H1 (cell line): ENCODE results near the gene NRXN3. TPM values are rescaled to one million over a fixed set of nuclear protein-coding genes. Genes with fewer than 3 reads are reported as not detected.

Source experiments
- CTCF ChIA-PET: fragments of 300-600 bp; sonication (Branson Sonifier 250); formaldehyde crosslinking; loops from one replicate; lab custom pipeline; 2021; ENCODE audit not compliant: partially characterized antibody; lab: Charles Lee
- POLR2A ChIA-PET: fragments of 300-600 bp; sonication (Branson Sonifier 250); formaldehyde crosslinking; loops from one replicate; lab custom pipeline; 2021; ENCODE audit warnings: inconsistent platforms; ENCODE audit not compliant: partially characterized antibody; lab: Charles Lee
- DNase-seq, 2 experiments: peaks; one replicate each; pipeline versions ENCODE4 v3.0.0 to v3.0.0-alpha.2; 2010 to 2022; ENCODE audit warnings: low spot score in 2 of 2, low read depth in 1 of 2, mixed read lengths in 1 of 2
- FAIRE-seq: peaks from 2 replicates; lab custom pipeline; 2011; peaks lifted over from hg19 to GRCh38; lab: Jason Lieb, UNC
- H2AFZ ChIP-seq: 2 replicates; pipeline ENCODE4 v1.8.1; 2012; ENCODE audit warnings: low read length, inconsistent platforms
- H2AK5ac ChIP-seq: 2 replicates; pipeline ENCODE4 v1.6.1; 2013; ENCODE audit warnings: low read depth, low read length
- H2BK120ac ChIP-seq: replicated peaks from 2 replicates; pipeline ENCODE3; 2013; ENCODE audit warnings: low read depth, low read length, inconsistent platforms
- H2BK12ac ChIP-seq: 2 replicates; pipeline ENCODE4 v1.6.1; 2013; ENCODE audit warnings: low read depth, low read length
- H2BK15ac ChIP-seq: 2 replicates; pipeline ENCODE4 v1.6.1; 2013; ENCODE audit warnings: low read length
- H2BK20ac ChIP-seq: 2 replicates; pipeline ENCODE4 v1.6.1; 2013; ENCODE audit warnings: low read length
- H2BK5ac ChIP-seq: 2 replicates; pipeline ENCODE4 v1.6.1; 2013; ENCODE audit warnings: low read depth, low read length
- H3K14ac ChIP-seq: 2 replicates; pipeline ENCODE4 v1.6.1; 2013; ENCODE audit warnings: inconsistent platforms; ENCODE audit not compliant: insufficient read length
- H3K18ac ChIP-seq: 2 replicates; pipeline ENCODE4 v1.6.1; 2013; ENCODE audit warnings: low read length; ENCODE audit errors: extremely low read depth
- H3K23ac ChIP-seq: 2 replicates; pipeline ENCODE4 v1.6.1; 2013; ENCODE audit warnings: inconsistent platforms; ENCODE audit not compliant: insufficient read length
- H3K23me2 ChIP-seq: 2 replicates; pipeline ENCODE4 v1.6.1; 2013; ENCODE audit warnings: low read depth, low read length
- H3K27ac ChIP-seq: 2 replicates; pipeline ENCODE4 v1.6.1; 2011; ENCODE audit warnings: low read depth, low read length, inconsistent platforms
- H3K27me3 ChIP-seq, 4 experiments: replicated peaks in 1 of 4; 1 replicate in 1 of 4; 2 replicates in 3 of 4; pipeline versions ENCODE4 v1.6.1 to v1.8.1; 2011 to 2013; ENCODE audit warnings: low read length in 3 of 4, mild to moderate bottlenecking in 3 of 4, inconsistent platforms in 2 of 4, mixed read lengths in 2 of 4, moderate library complexity in 1 of 4; ENCODE audit not compliant: control insufficient read depth in 3 of 4, insufficient read depth in 3 of 4; ENCODE audit errors: extremely low read depth in 1 of 4
- H3K36me3 ChIP-seq, 4 experiments: 2 replicates each; pipeline versions ENCODE4 v1.6.1 to v1.8.1; 2011 to 2013; ENCODE audit warnings: mild to moderate bottlenecking in 4 of 4, low read length in 3 of 4, moderate library complexity in 2 of 4, control low read depth in 1 of 4, inconsistent platforms in 1 of 4; ENCODE audit not compliant: insufficient read depth in 4 of 4, control insufficient read depth in 2 of 4
- H3K4ac ChIP-seq: replicated peaks from 2 replicates; pipeline ENCODE3; 2013; ENCODE audit warnings: low read length, low read depth, mixed read lengths, inconsistent platforms; ENCODE audit not compliant: insufficient read length
- H3K4me1 ChIP-seq, 4 experiments: replicated peaks in 1 of 4; 1 replicate in 1 of 4; 2 replicates in 3 of 4; pipeline versions ENCODE4 v1.6.1 to v1.8.1; 2011 to 2013; ENCODE audit warnings: low read length in 3 of 4, inconsistent platforms in 2 of 4, mixed read lengths in 1 of 4; ENCODE audit not compliant: insufficient read depth in 4 of 4, control insufficient read depth in 3 of 4
- H3K4me2 ChIP-seq, 2 experiments: 2 replicates each; pipeline versions ENCODE4 v1.6.1 to v1.8.1; 2011 to 2013; ENCODE audit warnings: low read depth in 2 of 2, low read length in 2 of 2, control low read depth in 1 of 2, inconsistent platforms in 1 of 2, mild to moderate bottlenecking in 1 of 2; ENCODE audit not compliant: insufficient read depth in 1 of 2
- H3K4me3 ChIP-seq, 4 experiments: fragments of 200-600, 300-600 bp in 1 of 4; sonication (generic), shearing (Covaris generic), sonication (Bioruptor Twin) in 1 of 4; 2 replicates each; pipeline versions ENCODE4 v1.5.1 to v1.8.1; 2011 to 2016; ENCODE audit warnings: low read length in 4 of 4, low read depth in 3 of 4, control low read depth in 2 of 4, inconsistent platforms in 2 of 4, mild to moderate bottlenecking in 2 of 4, mixed read lengths in 1 of 4, moderate library complexity in 1 of 4; ENCODE audit not compliant: insufficient read depth in 2 of 4; ENCODE audit errors: extremely low read depth in 1 of 4
- H3K56ac ChIP-seq: replicated peaks from 2 replicates; pipeline ENCODE3; 2013; ENCODE audit warnings: low read depth, mild to moderate bottlenecking, mixed read lengths, low read length, inconsistent platforms; ENCODE audit not compliant: insufficient read length
- H3K79me1 ChIP-seq: 2 replicates; pipeline ENCODE4 v1.6.1; 2013; ENCODE audit warnings: low read depth, low read length, control low read depth
- H3K79me2 ChIP-seq, 2 experiments: 2 replicates each; pipeline versions ENCODE4 v1.6.1 to v1.8.1; 2012 to 2013; ENCODE audit warnings: low read length in 2 of 2, mild to moderate bottlenecking in 2 of 2, inconsistent platforms in 1 of 2; ENCODE audit not compliant: insufficient read depth in 2 of 2, control insufficient read depth in 1 of 2
- H3K9ac ChIP-seq, 4 experiments: replicated peaks in 1 of 4; 1 replicate in 1 of 4; 2 replicates in 3 of 4; pipeline versions ENCODE4 v1.6.1 to v1.8.1; 2011 to 2013; ENCODE audit warnings: low read depth in 3 of 4, low read length in 3 of 4, control low read depth in 2 of 4, mild to moderate bottlenecking in 2 of 4, moderate library complexity in 2 of 4, inconsistent platforms in 1 of 4; ENCODE audit errors: extremely low read depth in 1 of 4
- H3K9me3 ChIP-seq, 2 experiments: 2 replicates each; pipeline versions ENCODE4 v1.6.1 to v1.8.1; 2012 to 2013; ENCODE audit warnings: mild to moderate bottlenecking in 2 of 2, moderate library complexity in 2 of 2, control low read depth in 1 of 2, inconsistent platforms in 1 of 2, low read depth in 1 of 2, low read length in 1 of 2, mixed read lengths in 1 of 2; ENCODE audit not compliant: insufficient read depth in 2 of 2
- H4K20me1 ChIP-seq, 2 experiments: replicated peaks in 1 of 2; 2 replicates each; pipeline versions ENCODE3 to v1.8.1; 2011 to 2013; ENCODE audit warnings: inconsistent platforms in 2 of 2, low read length in 2 of 2, mild to moderate bottlenecking in 1 of 2; ENCODE audit not compliant: insufficient read depth in 2 of 2, control insufficient read depth in 1 of 2
- H4K5ac ChIP-seq: 2 replicates; pipeline ENCODE4 v1.6.1; 2013; ENCODE audit warnings: low read length, low read depth, mixed read lengths, inconsistent platforms; ENCODE audit not compliant: insufficient read length
- H4K8ac ChIP-seq: 2 replicates; pipeline ENCODE4 v1.8.0; 2013; ENCODE audit warnings: mild to moderate bottlenecking, moderate library complexity, low read length, inconsistent platforms; ENCODE audit not compliant: insufficient read depth; ENCODE audit errors: extremely low read depth
- H4K91ac ChIP-seq: replicated peaks from 2 replicates; pipeline ENCODE3; 2013; ENCODE audit warnings: low read length, mixed read lengths, inconsistent platforms; ENCODE audit not compliant: insufficient read length
- CEBPB ChIP-seq: IDR thresholded peaks from 2 replicates; pipeline ENCODE4 v1.6.1; 2012; ENCODE audit warnings: low read depth, low read length
- CREB1 ChIP-seq: IDR thresholded peaks from 2 replicates; pipeline ENCODE4 v1.6.1; 2012; ENCODE audit warnings: inconsistent platforms
- CTBP2 ChIP-seq: IDR thresholded peaks from 2 replicates; pipeline ENCODE4 v1.7.0; 2011; ENCODE audit warnings: borderline replicate concordance, mild to moderate bottlenecking, moderate library complexity, mixed read lengths, low read length; ENCODE audit not compliant: insufficient read depth, insufficient read length
- EGR1 ChIP-seq: IDR thresholded peaks from 2 replicates; pipeline ENCODE4 v1.6.1; 2011; ENCODE audit warnings: low read depth, low read length, borderline replicate concordance
- GABPA ChIP-seq: IDR thresholded peaks from 2 replicates; pipeline ENCODE4 v1.6.1; 2011; ENCODE audit warnings: mild to moderate bottlenecking, low read length, moderate library complexity, borderline replicate concordance; ENCODE audit not compliant: insufficient read depth
- HDAC2 ChIP-seq, 2 experiments: fragments of 300-600 bp in 1 of 2; sonication (generic) in 1 of 2; IDR thresholded peaks; 2 replicates each; pipeline ENCODE4 v1.6.1; 2011 to 2012; ENCODE audit warnings: low read depth in 2 of 2, low read length in 2 of 2, mild to moderate bottlenecking in 2 of 2, moderate library complexity in 2 of 2, borderline replicate concordance in 1 of 2, inconsistent platforms in 1 of 2
- HDAC6 ChIP-seq: IDR thresholded peaks from one replicate; pipeline ENCODE4 v1.7.1; 2012; ENCODE audit warnings: low read depth, mild to moderate bottlenecking, inconsistent platforms, low read length, moderate library complexity
- KDM1A ChIP-seq: fragments of 200-600, 300-600 bp; sonication (generic); IDR thresholded peaks from 2 replicates; pipeline ENCODE4 v1.7.1; 2016; ENCODE audit warnings: mild to moderate bottlenecking, low read length, borderline replicate concordance
- KDM5A ChIP-seq: fragments of 200-600 bp; IDR thresholded peaks from 2 replicates; pipeline ENCODE4 v1.7.1; 2012; ENCODE audit warnings: mild to moderate bottlenecking, low read length, inconsistent platforms, mixed read lengths
- SAP30 ChIP-seq: fragments of 300-600 bp; sonication (generic); IDR thresholded peaks from 2 replicates; pipeline ENCODE4 v1.7.1; 2012; ENCODE audit warnings: low read length, moderate library complexity, mild to moderate bottlenecking, inconsistent platforms; ENCODE audit not compliant: insufficient read depth, insufficient replicate concordance
- SRF ChIP-seq: IDR thresholded peaks from 2 replicates; pipeline ENCODE4 v1.6.1; 2011; ENCODE audit warnings: mild to moderate bottlenecking, low read depth, low read length, moderate library complexity
- TEAD4 ChIP-seq: IDR thresholded peaks from 2 replicates; pipeline ENCODE4 v1.6.1; 2012; ENCODE audit warnings: low read depth, low read length, inconsistent platforms, mixed read lengths
- WGBS, 2 experiments: shearing (Covaris generic) in 1 of 2; methylation state at CpG; one replicate each; pipeline versions ENCODE4 v1.1.6 to v1.1.7; 2013 to 2015; ENCODE audit warnings: low lambda C conversion rate in 2 of 2, mixed read lengths in 2 of 2, inconsistent platforms in 1 of 2, low coverage in 1 of 2, missing lambda C conversion rate in 1 of 2; ENCODE audit not compliant: insufficient replicate concordance in 2 of 2, insufficient coverage in 1 of 2, insufficient read length in 1 of 2; ENCODE audit errors: extremely low coverage in 1 of 2, missing lambda C conversion rate in 1 of 2; 5-methylcytosine and 5-hydroxymethylcytosine counted together
- polyA plus RNA-seq, 7 experiments: library from polyadenylated mRNA; depleted of rRNA in 3 of 7; stranded (reverse) in 5 of 7; unstranded in 2 of 7; fragments of >200 nt in 5 of 7; fragments of 200-250 nt in 2 of 7; gene quantifications; 1 replicate in 5 of 7; 2 replicates in 1 of 7; 4 replicates in 1 of 7; pipeline versions ENCODE4 v1.2.1 to v1.2.3, GENCODE V29; 2011 to 2013; ENCODE audit warnings: missing spikeins in 2 of 7, mixed read lengths in 2 of 7
- total RNA-seq: library from RNA; stranded (reverse); fragmentation: NEBNext Ultra II Directional; extraction: Animal tissue kit (Norgen Biotek cat#: 25700); gene quantifications from 2 replicates; pipeline ENCODE4 v1.2.1, GENCODE V29; 2021
- TF ChIP-seq, protein P1 (sequence below): IDR thresholded peaks from 2 replicates; pipeline ENCODE4 v1.6.1; 2012; ENCODE audit warnings: low read length, inconsistent platforms

The NRXN3 gene
- total and polyA plus RNA-seq, 2 of the 8 experiments (the other 6 are each of a cell fraction or from before 2014, with no cell fraction given): 2.6 to 4.1 TPM

DNA sequence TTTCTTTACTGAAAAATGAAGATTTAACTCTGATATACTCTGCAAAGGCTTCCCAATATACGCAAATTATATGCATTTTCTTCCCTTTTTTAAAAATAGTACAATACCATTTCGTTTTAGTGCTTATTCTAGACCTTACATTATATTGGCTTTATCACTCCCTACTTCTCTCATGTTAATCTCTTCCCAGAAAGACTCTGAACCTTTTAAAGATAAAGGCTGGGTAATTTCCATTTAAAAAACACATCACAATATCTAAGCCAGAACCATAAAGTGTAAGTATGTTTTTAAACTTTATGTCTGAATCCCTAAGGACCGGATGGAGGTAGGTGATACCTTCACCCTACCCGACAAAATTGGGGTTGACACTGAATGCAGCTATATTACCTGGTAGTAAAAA lies 1720.4 kb downstream of the NRXN3 start:
- Histone ChIP-seq H3K4me2 (no peak overlapping the region), H3K9ac (no peak overlapping the region), H3K79me2 (no peaks in the 10 kb centered on the region), H2BK15ac (no peak overlapping the region), H4K5ac (no peak overlapping the region), H3K4me3 (no peak overlapping the region), H4K20me1 (no peaks in the 10 kb centered on the region), H3K79me1 (no peaks in the 10 kb centered on the region), H2BK20ac (no peak overlapping the region), H2BK12ac (no peak overlapping the region), H2BK120ac (no peak overlapping the region), H3K23ac (no peak overlapping the region), H3K18ac (no peak overlapping the region), H3K23me2 (no peaks in the 10 kb centered on the region), H3K4me1 (no peaks in the 10 kb centered on the region), H2AK5ac (no peak overlapping the region), H3K56ac (peak overlapping the region; percentile 3), H3K9me3 (no peaks in the 10 kb centered on the region), H4K91ac (no peak overlapping the region), H3K36me3 (no peaks in the 10 kb centered on the region), H2BK5ac (no peak overlapping the region), H2AFZ (no peak overlapping the region), H3K14ac (no peak overlapping the region), H3K27me3 (no peaks in the 10 kb centered on the region), H4K8ac (no peak overlapping the region), H3K4ac (no peak overlapping the region), H3K27ac (no peak overlapping the region)
- POLR2A ChIA-PET: no interaction called here
- CTCF ChIA-PET: no interaction called here
- WGBS, 2 experiments: 87% methylated on average over 4 of the region's 4 CpGs; no CpG with 5 or more reads in 1 of the 2 experiments
- DNase-seq (no peak), FAIRE-seq (no peak)
- TF ChIP-seq, protein P1, sequence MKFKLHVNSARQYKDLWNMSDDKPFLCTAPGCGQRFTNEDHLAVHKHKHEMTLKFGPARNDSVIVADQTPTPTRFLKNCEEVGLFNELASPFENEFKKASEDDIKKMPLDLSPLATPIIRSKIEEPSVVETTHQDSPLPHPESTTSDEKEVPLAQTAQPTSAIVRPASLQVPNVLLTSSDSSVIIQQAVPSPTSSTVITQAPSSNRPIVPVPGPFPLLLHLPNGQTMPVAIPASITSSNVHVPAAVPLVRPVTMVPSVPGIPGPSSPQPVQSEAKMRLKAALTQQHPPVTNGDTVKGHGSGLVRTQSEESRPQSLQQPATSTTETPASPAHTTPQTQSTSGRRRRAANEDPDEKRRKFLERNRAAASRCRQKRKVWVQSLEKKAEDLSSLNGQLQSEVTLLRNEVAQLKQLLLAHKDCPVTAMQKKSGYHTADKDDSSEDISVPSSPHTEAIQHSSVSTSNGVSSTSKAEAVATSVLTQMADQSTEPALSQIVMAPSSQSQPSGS: no peak
- TF ChIP-seq KDM5A: no peak
- TF ChIP-seq CREB1: no peak
- no peak for TF ChIP-seq SRF
- no peak for TF ChIP-seq HDAC6
- no peak for TF ChIP-seq HDAC2 (IDR thresholded peaks at IDR 0.05; ENCODE audit: borderline replicate concordance in 1 of 2, low read depth in 2 of 2, low read length in 2 of 2)
- no peak for TF ChIP-seq SAP30
- TF ChIP-seq KDM1A: no peak
- no peak for TF ChIP-seq GABPA
- TF ChIP-seq CTBP2: no peak
- TF ChIP-seq EGR1: no peak
- no peak for TF ChIP-seq CEBPB
- no peak for TF ChIP-seq TEAD4
